ENCODE data around the gene ACKR2. TPM values are rescaled to one million over a fixed set of nuclear protein-coding genes. Genes with fewer than 3 reads are reported as not detected.

Gene ACKR2
- total and polyA plus RNA-seq, 2 of the 13 experiments (the other 11 are each of a cell fraction or from before 2014, with no cell fraction given): 1.1 to 1.9 TPM

DNA sequence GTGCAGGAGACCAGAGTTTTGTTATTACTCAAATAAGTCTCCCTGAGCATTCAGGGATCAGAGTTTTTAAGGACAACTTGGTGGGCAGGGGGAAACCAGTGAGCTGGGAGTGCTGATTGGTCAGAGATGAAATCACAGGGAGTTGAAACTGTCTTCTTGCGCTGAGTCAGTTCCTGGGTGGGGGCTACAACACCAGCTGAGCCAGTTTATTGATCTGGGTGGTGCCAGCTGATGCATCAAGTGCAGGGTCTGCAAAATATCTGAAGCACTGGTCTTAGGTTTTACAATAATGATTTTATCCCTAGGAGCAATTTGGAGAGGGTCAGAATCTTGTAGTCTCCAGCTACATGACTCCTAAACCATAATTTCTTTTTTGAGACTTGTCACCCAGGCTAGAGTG lies 82.9 kb downstream of the ACKR2 start (continued):
- TF ChIP-seq, protein P1, sequence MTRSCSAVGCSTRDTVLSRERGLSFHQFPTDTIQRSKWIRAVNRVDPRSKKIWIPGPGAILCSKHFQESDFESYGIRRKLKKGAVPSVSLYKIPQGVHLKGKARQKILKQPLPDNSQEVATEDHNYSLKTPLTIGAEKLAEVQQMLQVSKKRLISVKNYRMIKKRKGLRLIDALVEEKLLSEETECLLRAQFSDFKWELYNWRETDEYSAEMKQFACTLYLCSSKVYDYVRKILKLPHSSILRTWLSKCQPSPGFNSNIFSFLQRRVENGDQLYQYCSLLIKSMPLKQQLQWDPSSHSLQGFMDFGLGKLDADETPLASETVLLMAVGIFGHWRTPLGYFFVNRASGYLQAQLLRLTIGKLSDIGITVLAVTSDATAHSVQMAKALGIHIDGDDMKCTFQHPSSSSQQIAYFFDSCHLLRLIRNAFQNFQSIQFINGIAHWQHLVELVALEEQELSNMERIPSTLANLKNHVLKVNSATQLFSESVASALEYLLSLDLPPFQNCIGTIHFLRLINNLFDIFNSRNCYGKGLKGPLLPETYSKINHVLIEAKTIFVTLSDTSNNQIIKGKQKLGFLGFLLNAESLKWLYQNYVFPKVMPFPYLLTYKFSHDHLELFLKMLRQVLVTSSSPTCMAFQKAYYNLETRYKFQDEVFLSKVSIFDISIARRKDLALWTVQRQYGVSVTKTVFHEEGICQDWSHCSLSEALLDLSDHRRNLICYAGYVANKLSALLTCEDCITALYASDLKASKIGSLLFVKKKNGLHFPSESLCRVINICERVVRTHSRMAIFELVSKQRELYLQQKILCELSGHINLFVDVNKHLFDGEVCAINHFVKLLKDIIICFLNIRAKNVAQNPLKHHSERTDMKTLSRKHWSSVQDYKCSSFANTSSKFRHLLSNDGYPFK (CRISPR knock-in tag; IDR thresholded peaks at IDR 0.05; ENCODE audit: borderline replicate concordance): no peak
- no peak for TF ChIP-seq NFKB2 (CRISPR knock-in tag; IDR thresholded peaks at IDR 0.05; ENCODE audit: borderline replicate concordance)

DNA sequence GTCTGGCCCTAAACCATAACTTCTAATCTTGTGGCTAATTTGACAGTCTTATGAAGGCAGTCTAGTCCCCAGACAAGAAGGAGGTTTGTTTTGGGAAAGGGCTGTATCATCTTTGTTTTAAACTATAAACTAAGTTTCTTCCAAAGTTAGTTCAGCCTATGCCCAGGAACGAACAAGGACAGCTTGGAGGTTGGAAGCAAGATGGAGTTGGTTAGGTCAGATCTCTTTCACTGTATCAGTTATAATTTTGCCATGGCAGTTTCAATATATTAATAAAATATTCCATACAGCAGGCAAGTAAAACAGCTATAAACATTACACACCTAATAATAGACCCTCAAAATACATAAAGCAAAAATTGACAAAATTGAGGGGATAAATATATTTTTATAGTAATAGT lies 83.6 kb downstream of the ACKR2 start:
- ATAC-seq (no peak), FAIRE-seq (no peak), DNase-seq (ENCODE audit: low spot score) (no peak)
- no peak overlapping the region for H3K4me3 ChIP-seq (replicated peaks in 1 of 3; ENCODE audit: insufficient read depth in 1 of 3, low read depth in 2 of 3, low read length in 3 of 3)
- no peak overlapping the region for H3K27ac ChIP-seq (ENCODE audit: extremely low read length, insufficient read depth, low read length)
- H4K20me1 ChIP-seq (ENCODE audit: insufficient read depth, low read length): no peaks in the 10 kb centered on the region
- in situ Hi-C loops (cut with HindIII; ENCODE audit: extremely low pct_ligation_motif_present, low pct_unique_long_range_greater_than_20kb): no loop called here
- H3K4me2 ChIP-seq (ENCODE audit: low read depth, low read length): no peak overlapping the region
- H3K79me2 ChIP-seq (ENCODE audit: insufficient read depth, low read length): no peaks in the 10 kb centered on the region
- BruUV-seq (replicated peaks): no TSS peak
- H3K4me1 ChIP-seq (ENCODE audit: insufficient read depth, low read length): peaks cover 24% of the 10 kb centered on the region
- H3K9ac ChIP-seq (ENCODE audit: insufficient read depth, low read depth, low read length): no peak overlapping the region
- no peaks in the 10 kb centered on the region for H3K36me3 ChIP-seq (replicated peaks in 1 of 2; ENCODE audit: control insufficient read depth in 1 of 2, insufficient read depth in 2 of 2, low read length in 2 of 2)
- H3K27me3 ChIP-seq (ENCODE audit: control insufficient read depth in 1 of 2, insufficient read depth in 2 of 2, low read length in 2 of 2): no peaks in the 10 kb centered on the region
- 4% methylated on average over 1 of the region's 1 CpG for WGBS (ENCODE audit: low lambda C conversion rate)
- ChIA-PET POLR2A (no interaction called here), CTCF (ENCODE audit: low intra/inter-chr PET ratio, low total read pairs) (no interaction called here)
- H3K9me3 ChIP-seq (ENCODE audit: low read length): no peaks in the 10 kb centered on the region
- intact Hi-C loops (cut with micrococcal nuclease; ENCODE audit: unreplicated experiment): no loop called here
- H2AFZ ChIP-seq (ENCODE audit: low read length): no peak overlapping the region
- TF ChIP-seq, protein P2, sequence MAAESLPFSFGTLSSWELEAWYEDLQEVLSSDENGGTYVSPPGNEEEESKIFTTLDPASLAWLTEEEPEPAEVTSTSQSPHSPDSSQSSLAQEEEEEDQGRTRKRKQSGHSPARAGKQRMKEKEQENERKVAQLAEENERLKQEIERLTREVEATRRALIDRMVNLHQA (CRISPR knock-in tag; IDR thresholded peaks at IDR 0.05): no peak
- TF ChIP-seq GABPB1 (CRISPR knock-in tag; IDR thresholded peaks at IDR 0.05) (no peak), ZNF292 (CRISPR knock-in tag; IDR thresholded peaks at IDR 0.05; ENCODE audit: borderline replicate concordance, low read depth) (no peak), SMARCE1 (IDR thresholded peaks at IDR 0.05; ENCODE audit: borderline replicate concordance) (no peak), MYC (CRISPR knock-in tag; IDR thresholded peaks at IDR 0.05; ENCODE audit: borderline replicate concordance) (no peak), TBX3 (IDR thresholded peaks at IDR 0.05; ENCODE audit: borderline replicate concordance) (no peak), HOXA9 (CRISPR knock-in tag; IDR thresholded peaks at IDR 0.05; ENCODE audit: borderline replicate concordance) (no peak), ZFP36L1 (CRISPR knock-in tag; IDR thresholded peaks at IDR 0.05) (no peak), MAFF (IDR thresholded peaks at IDR 0.05; ENCODE audit: low read depth, low read length) (no peak), ZBTB8A (CRISPR knock-in tag; IDR thresholded peaks at IDR 0.05; ENCODE audit: borderline replicate concordance, low read depth) (no peak), ZBTB20 (CRISPR knock-in tag; IDR thresholded peaks at IDR 0.05; ENCODE audit: borderline replicate concordance, low read depth) (no peak)
- TF ChIP-seq, protein P3, sequence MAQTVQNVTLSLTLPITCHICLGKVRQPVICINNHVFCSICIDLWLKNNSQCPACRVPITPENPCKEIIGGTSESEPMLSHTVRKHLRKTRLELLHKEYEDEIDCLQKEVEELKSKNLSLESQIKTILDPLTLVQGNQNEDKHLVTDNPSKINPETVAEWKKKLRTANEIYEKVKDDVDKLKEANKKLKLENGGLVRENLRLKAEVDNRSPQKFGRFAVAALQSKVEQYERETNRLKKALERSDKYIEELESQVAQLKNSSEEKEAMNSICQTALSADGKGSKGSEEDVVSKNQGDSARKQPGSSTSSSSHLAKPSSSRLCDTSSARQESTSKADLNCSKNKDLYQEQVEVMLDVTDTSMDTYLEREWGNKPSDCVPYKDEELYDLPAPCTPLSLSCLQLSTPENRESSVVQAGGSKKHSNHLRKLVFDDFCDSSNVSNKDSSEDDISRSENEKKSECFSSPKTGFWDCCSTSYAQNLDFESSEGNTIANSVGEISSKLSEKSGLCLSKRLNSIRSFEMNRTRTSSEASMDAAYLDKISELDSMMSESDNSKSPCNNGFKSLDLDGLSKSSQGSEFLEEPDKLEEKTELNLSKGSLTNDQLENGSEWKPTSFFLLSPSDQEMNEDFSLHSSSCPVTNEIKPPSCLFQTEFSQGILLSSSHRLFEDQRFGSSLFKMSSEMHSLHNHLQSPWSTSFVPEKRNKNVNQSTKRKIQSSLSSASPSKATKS (CRISPR knock-in tag; IDR thresholded peaks at IDR 0.05): no peak
- TF ChIP-seq, protein P4, sequence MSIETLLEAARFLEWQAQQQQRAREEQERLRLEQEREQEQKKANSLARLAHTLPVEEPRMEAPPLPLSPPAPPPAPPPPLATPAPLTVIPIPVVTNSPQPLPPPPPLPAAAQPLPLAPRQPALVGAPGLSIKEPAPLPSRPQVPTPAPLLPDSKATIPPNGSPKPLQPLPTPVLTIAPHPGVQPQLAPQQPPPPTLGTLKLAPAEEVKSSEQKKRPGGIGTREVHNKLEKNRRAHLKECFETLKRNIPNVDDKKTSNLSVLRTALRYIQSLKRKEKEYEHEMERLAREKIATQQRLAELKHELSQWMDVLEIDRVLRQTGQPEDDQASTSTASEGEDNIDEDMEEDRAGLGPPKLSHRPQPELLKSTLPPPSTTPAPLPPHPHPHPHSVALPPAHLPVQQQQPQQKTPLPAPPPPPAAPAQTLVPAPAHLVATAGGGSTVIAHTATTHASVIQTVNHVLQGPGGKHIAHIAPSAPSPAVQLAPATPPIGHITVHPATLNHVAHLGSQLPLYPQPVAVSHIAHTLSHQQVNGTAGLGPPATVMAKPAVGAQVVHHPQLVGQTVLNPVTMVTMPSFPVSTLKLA (IDR thresholded peaks at IDR 0.05): no peak
